Nasal cavity respiratory epithelium epithelial cell of viscerocranial mucosa (primary cell): ENCODE results near the gene UGT1A1. TPM values are rescaled to one million over a fixed set of nuclear protein-coding genes. Genes with fewer than 3 reads are reported as not detected.

ENCODE experiments used
- total RNA-seq: library from RNA; depleted of rRNA; stranded (reverse); fragments of >200 nt; gene quantifications from 2 replicates; pipeline ENCODE4 v1.2.3, GENCODE V29; 2014

Gene UGT1A1
- under 0.01 and 1.5 TPM in 2 replicates for total RNA-seq

DNA sequence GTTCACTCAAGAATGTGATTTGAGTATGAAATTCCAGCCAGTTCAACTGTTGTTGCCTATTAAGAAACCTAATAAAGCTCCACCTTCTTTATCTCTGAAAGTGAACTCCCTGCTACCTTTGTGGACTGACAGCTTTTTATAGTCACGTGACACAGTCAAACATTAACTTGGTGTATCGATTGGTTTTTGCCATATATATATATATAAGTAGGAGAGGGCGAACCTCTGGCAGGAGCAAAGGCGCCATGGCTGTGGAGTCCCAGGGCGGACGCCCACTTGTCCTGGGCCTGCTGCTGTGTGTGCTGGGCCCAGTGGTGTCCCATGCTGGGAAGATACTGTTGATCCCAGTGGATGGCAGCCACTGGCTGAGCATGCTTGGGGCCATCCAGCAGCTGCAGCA, at the start of gene UGT1A1:
TSS of gene UGT1A1 (plus strand) at position 228 of the 400 bp plus-strand sequence. CDS start at position 246, 18 bp downstream.

GRCh38 chr2:233712611-233713261, 47.3 kb upstream of the UGT1A1 start, which contains the start of gene UGT1A5:
Gene UGT1A5 (plus strand): TSS chr2:233712907. CDS start chr2:233712992, 85 bp downstream.

GRCh38 chr2:233718552-233718951, 41.5 kb upstream of the UGT1A1 start, which contains the start of gene UGT1A4:
Gene UGT1A4 (plus strand): TSS chr2:233718736. CDS start chr2:233718821, 85 bp downstream.

GRCh38 chr2:233728723-233729301, 31.3 kb upstream of the UGT1A1 start, which contains the start of gene UGT1A3:
Gene UGT1A3 (plus strand): TSS chr2:233729042. CDS start chr2:233729127, 85 bp downstream.

DNA sequence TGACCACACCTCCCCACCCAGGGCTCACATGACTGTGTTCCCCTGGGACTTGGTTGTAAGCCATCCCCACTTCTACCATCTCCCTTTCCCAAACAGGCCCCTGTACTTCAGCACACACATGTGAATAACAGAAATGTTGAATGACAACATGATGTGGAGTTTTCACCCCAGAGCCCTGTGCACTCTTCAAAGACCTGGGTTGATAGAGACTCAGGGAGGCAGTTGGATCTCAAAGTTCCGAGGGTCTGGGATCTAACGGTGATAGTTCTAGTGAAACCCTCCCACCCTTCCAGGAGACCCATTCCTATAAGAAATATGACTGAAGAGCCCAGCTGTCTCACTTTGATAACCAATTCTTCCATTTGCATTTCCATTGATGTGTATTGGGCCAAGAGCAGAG, 18.0 kb downstream of the UGT1A1 start, which contains the start of gene MROH2A:
TSS of gene MROH2A (plus strand) at position 301 of the 400 bp plus-strand sequence. CDS start 1,029 bp downstream, outside the sequence.

Other genes with a start within 250 kb of the UGT1A1 start
- 26.3 and 45.1 TPM in 2 replicates for gene USP40, start 193.5 kb upstream of the UGT1A1 start, total RNA-seq
- gene UGT1A8, start 142.6 kb upstream of the UGT1A1 start, total RNA-seq: under 0.01 and 0.14 TPM in 2 replicates
- 1.2 TPM in 1 of 2 replicates, not detected in the other for gene UGT1A10, start 123.8 kb upstream of the UGT1A1 start, total RNA-seq
- gene UGT1A9, start 88.4 kb upstream of the UGT1A1 start, total RNA-seq: not detected in 2 replicates
- under 0.01 and 1.3 TPM in 2 replicates for gene UGT1A7, start 78.4 kb upstream of the UGT1A1 start, total RNA-seq
- 5.5 and 82.7 TPM in 2 replicates for gene UGT1A6, start 67.4 kb upstream of the UGT1A1 start, total RNA-seq
- gene UGT1A5, start 47.4 kb upstream of the UGT1A1 start, total RNA-seq: 2.3 TPM in 1 of 2 replicates, not detected in the other
- under 0.01 and 1.8 TPM in 2 replicates for gene UGT1A4, start 41.5 kb upstream of the UGT1A1 start, total RNA-seq
- 2.8 TPM in 1 of 2 replicates, not detected in the other for gene UGT1A3, start 31.2 kb upstream of the UGT1A1 start, total RNA-seq
- not detected in 2 replicates for gene MROH2A, start 18.1 kb downstream of the UGT1A1 start, total RNA-seq
- gene HJURP, start 94.3 kb downstream of the UGT1A1 start, total RNA-seq: under 0.01 and 0.14 TPM in 2 replicates
- gene TRPM8, start 157.1 kb downstream of the UGT1A1 start, total RNA-seq: not detected in 2 replicates